Cortex of kidney (tissue), 1 donor: Measurements from ENCODE around the gene GFPT2.

Source experiments
- DNase-seq: peaks from one replicate; lab custom pipeline; 2025; lab: John Stamatoyannopoulos, UW

GFPT2 gene

DNA sequence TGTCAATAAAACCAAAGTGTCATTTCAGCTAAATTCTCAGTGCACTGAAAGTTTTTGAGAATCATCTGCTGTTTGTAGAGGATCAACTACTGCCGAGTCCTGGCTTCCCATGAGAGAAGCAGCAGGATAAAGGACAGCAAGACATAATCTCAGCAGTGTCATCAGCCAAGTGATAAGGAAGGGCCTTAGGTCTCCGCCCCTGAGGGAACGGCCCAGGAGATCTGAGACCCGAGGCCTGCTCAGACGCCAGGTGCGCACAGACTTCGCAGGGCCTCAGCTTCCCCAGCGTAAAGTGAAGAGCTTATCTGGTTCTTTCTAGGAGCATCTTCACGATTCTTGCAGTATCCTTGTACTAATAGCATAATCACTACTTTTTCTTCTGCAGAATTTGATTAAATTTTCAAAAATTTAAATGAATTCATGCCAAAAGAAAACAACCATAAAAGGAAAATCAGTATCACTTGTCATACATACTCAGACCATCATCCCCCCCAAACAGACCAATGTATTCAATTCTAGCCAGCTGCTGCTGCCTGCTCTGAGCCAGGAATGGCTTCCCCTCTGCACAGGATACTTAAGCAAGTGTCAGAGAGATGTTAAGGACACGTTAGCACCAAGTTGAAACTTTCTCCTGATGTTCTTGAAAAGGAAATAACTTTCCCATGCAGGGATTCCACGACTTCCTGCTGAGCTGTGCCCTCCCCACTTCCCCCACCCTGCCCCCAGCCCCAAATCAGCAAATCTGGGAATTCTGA, 2.2 kb downstream of the GFPT2 start:
- DNase-seq = no peak

DNA sequence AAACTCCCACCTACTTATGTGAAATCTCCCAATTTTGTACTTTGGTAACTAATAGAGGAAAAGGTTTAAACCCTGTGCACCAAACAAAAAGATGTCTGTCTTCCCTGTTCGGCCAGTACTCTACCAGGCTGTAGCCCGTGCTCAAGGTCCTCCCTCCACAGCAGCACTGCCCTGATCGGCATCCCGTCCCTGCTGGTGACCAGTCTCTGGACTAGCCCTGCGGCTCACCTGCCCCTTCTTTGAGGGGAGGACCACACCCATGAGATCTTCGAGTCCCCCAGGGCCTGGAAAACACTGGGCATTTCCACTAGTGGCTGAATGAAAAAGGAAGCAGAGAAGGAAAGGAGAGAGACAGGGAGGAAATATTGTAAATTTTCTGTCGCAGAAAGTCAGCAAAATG, 2.8 kb downstream of the GFPT2 start:
- no peak for DNase-seq

DNA sequence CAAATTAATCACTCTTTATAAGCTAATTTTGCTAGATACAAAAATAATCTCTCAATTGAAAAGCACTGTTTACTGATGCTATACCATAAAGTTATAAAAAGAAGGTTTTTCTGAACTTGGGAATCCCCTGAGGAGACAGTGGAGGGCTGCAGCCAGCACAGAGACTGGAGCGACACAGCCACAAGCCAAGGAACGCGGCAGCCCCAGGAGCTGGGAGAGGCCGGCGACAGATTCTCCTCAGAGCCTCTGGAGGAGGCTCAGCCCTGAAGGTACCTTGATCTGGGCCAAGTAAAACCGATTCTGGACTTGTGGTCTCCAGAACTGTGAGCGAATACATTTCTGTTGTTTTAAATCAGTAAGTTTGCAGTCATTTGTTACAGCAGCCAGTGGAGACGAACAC, 3.7 kb downstream of the GFPT2 start:
- DNase-seq = no peak

DNA sequence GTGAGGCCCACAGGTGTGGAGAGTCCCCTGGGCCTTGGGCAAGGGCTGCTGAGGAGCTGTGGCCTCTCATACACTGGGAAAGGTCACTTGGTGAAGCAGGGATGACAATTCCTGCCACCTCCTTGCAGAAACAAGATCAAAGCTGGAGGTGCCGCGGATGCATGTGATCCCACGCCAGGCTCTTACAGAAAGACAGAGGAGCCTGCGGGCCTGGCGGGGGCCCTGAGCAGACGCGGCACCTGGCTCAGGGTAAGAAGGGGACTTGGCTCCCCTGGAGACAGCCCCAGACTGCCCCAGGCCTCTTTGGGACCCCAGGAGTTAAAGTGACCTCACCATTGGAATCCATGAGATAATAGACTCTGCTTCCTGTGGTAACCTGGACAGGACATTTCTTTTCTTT, 4.8 kb downstream of the GFPT2 start:
- no peak for DNase-seq

DNA sequence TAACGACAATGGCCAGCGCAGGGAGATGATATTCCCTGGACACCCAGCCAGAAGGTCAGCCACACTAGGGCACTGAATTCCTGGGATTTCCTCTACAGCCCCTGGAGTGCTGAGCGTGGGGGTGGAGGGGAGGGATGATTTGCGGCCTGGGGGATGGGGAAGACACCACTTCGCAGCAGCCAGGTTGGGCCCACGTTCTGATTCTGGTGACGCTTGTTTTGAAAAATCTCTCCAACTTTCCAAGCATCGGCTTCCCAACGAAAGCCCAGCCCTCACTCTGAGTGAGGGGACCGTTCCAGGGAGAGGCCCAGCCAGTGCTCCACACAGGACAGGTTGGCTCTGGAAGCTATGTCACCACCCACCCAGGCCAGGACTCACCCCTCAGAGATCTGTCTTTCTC, 5.4 kb downstream of the GFPT2 start:
- DNase-seq = no peak

DNA sequence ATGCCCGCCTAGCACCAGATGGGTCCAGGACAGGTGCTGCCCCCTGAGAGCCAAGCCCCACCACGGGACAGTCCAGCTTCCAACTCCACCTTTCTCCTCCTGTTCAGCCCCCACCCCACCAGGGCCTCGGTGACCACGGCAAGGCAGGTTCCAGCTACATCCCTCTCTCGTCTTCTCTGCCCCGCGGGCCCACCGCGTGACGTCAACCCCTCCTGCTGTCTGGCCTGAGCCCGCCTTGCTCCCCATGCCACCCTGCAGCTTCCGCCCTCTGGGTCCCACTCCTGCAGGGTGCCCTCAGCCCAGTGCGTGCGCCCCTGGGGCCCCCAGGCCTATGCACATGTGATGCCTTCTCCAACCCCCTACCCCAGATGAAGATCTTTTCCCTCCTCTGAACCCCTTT, 6.8 kb downstream of the GFPT2 start:
- no peak for DNase-seq

DNA sequence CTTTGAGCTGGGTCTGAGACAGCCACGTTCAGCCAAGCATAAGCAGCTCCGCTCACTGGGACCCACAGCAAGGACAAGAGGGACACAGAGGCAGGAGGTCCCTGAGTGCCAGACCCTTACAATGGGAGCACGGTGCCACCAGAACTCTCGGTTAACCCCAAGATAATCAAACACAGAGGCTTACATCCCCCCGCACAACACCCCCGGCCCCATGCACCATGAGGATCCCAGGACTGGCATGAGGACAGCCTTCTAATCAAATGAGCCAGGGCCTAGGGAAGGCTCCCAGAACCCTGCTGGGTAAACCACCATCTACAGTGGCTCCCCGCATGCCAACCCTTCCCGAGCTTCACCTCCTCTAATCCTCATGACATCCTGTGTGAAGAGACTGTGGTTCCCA, 7.4 kb downstream of the GFPT2 start:
- no peak for DNase-seq

DNA sequence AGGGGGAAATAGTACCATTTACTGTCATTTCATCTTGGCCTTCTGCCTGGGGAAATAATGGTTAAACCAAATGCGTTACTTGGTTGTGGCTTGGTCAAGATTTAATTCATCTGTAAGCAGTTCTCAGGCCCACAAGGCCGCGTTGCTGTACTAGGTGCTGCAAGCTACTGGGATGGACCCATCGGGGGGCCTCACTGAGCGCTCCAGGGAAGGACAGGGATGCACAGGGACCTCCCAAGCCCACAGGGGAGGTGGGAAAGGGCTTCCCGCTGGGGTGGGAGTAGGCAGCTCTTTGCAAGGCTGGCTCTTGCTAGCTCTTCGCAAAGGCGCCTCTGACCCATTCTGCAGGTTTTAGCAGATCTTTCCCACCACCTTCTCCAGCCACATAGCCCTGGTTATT, 8.0 kb downstream of the GFPT2 start:
- no peak for DNase-seq

DNA sequence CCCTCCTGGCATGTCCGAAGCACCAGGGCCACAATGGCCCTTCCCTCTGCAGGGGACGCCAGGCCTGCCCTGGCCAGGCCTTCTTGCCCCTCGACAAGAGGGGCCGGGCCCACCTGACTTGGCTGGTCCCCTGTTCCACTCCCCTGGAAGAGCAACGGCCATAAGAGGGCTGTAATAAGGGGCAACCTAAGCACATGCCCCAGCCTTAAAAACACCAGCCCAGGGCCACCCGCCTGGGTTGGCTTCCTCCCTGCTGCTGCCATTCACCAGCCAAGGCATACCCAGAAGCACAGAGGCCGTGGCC, 8.5 kb downstream of the GFPT2 start:
- DNase-seq = no peak

DNA sequence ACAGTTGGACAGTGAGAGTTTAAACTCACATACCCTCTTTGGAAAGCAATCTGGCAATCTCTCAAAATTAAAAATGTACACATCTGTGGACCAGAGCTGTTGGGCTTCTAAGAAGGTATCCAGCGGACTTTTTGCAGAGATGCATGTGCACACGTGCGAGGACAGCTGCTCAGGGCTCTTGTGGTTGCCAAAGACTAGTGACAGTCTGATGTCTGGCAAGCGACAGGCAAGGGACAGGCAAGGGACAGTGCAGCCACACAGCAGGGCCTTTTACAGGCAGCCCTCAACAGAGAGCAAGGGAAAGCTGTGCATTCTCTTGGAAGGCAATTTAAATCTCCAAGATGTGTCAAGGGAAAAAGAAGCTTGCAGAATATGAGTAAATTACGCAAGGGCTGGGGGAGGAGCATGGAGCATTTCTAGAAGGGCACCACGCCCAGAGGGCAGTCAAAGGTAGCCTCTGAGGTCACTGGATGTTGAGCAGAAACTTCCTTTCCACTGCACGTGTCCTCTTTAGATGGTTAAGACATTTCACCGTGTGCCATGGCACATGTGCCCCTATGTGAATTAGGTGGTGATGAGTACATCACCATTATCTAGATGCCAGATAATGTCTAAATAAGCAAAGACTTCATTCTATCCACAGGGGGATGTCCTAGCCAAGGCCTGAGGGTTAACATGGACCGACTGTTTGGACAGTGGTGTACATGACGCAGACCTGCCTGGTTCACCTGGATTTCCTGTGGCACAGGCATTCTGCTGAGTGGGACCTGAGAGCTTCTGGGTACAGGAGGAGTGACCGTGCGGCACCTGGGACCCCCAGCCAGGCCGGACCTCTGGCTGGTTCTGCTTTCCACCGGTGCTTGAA, 9.1 kb downstream of the GFPT2 start:
- no peak for DNase-seq

DNA sequence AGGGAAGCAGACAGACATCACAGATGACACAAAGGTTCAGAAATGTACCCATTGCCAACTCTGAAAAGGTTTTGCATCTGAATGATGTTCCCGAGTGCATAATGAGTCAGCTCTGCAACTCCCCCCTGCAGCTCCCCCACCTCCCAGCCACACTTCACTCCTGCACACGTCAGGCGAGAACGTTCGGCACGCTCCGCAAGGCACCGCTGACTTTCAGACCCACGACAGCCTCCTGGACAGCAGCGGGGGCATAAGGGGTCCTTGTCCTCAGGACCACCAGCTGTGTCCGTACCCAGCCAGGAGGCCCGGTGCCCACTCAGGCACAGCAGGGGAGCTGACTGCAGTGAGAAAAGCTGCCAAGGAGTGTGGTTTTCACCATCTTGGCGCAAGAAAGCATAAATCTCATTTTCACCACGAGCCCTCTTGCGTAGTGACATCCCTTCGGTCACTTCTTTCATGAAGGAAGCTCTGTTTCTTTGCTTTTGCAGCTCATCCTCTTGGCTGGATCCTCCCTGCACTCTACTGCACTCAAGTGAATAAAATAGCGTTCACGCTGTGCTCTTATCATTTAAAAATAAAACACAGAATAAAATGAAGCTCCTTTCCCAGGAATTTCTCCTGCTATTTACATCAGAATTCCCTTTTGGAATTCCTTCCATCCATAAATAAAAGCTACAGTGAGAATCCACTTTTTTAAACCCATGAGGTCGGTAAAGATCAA, 9.9 kb downstream of the GFPT2 start:
- no peak for DNase-seq

DNA sequence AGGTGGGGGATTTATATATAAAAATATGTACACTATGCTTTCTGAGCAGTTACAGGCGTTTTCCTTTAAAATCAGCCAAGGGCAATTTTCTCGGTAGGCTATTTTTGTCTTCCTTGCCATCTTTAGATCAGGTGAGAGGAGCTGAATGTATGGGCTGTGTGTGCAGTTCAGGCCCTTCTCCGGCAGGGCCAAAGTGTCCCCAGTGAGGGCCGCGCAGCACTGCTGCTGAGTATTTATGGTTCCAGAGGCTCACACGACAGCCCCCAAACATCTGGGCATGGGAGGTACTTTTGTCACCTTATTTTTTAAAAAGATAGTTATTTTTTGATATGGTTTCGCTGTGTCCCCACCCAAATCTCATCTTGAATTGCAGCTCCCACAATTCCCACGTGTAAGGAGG, 11.5 kb downstream of the GFPT2 start:
- DNase-seq = no peak

DNA sequence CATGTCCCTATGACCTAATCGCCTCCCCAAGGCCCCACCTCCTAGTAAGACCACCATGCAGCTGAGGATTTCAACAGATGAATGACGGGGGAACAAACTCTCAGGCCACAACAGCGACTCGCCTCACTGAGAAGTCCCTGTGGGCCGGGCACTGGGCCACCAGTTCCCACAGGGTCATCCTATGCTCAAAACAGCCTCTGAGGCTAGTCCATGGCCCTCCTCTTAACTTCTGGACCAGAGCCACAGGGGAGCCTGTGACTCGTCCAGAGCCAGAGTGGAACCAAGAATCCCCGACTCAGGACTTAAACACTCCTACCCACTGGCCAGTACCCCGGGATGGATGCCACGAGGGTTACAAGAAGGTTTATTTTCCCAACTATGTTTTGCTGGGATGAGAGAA, 12.3 kb downstream of the GFPT2 start:
- DNase-seq = no peak

DNA sequence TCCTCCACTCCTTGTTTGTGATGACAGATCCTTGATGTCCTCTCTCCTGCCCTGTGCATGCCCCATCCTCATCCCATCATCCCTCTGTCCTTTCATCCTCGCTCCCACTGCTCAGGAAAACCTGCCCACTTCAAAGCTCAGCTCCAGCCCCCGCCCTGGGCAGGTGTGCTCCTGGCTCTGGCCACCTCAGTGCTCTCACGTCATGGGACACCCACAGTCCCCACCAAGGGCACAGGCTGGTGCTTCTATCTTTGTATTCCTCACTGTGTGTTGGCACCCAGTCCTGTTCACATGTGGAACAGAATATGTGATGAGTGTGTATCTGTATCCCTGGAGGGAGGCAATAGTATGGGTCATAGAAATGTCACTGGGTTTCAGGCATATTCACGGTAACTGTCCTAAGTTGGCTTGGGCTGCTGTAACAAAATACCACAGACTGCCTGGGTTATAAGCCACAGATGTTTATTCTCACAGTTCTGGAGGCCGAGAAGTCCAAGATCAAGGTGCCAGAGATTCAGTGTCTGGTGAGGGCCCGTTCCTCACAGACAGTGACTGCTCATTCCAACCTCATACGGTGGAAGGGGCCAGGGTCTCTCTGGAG, 13.5 kb downstream of the GFPT2 start:
- DNase-seq = no peak

DNA sequence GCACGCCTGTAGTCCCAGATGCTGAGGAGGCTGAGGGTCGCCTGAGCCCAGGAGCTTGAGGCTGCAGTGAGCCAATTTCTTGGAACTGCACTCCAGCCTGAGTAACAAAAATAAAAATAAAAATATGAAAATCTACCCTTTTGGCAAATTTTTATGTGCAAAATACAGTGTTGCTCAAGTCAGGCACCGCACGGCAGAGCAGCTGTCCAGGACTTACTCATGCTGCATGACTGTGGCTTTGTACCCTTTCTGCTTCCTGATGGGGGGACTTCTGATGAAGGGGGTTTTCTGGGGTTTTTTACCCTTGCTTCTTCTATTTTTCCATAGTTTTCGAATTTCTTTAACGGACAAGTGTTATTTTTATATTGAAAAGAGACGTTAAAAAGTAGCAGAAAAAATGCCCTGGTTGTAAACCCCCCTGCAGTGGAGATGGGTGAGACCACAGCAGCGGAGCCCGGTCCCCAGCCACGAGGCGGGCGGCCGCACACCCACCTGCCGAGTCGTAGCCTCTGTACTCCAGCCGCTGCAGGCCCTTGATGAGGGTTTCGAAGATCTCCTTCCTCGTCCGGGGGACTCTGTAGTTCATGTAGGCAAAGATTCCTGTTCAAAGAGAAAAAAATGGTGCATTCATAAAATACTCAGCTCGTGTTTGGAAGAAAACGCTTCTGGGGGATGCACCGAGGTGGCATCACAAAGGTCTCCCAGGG, 15.0 kb downstream of the GFPT2 start:
- no peak for DNase-seq

DNA sequence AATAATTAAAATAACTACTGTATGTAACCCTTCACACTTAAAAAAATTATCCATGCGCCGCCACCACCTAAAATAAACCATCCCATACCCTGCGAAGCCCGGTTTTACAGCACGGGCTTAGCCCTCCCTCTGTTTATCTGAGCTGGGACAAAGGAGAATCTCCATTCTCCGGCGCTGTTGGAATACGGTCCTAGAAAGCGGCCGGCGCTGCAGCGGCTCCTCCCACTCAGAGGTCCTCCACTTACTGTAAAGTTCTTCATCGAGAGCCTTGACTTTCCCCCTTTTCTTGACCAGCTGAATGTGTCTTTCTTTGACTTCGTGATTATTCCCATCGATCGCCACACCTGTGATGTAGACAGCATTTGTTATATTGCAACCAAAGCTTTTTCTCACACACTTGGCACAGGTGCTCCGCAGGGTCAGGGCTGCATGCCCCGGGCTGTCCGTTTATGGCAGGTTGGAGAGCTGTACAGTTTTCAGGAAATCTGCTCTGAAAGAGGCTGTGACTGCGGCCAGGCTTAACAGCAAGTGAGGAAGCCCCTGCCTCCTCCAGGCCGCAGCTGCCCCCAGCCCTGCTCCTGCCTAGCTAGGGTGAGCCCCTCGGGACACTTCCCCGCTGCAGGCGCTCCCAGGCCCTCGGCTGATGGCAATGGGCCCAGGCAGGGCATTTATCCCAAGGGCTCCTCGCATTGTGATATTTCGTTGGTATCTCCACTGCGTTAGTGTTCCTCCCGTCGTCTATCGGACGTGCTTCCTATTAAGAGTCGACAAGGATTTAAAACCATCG, 16.7 kb downstream of the GFPT2 start:
- no peak for DNase-seq

DNA sequence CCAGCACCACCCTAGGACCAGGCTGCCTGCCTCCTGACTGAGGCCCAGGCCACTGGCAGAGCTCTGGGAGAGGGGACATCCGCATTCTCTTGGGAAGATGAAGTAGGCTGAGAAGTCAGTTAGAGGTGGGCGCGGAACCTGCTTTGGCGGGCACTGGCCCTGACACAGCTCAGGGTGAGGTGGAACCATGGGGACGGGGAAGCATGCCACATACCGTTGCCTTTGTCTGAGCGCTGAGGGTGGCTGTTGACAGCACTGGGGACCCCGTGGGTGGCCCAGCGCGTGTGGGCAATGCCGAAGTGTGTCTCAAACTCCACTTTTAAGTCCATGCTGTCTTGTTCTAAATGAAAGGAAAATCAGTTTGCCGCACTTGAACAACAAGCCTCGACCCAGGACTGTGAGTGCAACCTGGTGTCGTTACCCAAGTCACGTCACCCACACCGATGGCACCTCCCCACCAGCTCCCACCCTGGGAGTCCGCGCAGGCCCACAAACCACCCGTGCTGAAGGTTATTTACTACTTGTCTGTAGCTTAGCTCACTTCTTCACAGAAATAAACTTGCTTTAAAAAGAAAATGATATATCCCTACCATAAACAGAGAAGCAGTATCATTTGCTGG, 17.4 kb downstream of the GFPT2 start:
- no peak for DNase-seq

DNA sequence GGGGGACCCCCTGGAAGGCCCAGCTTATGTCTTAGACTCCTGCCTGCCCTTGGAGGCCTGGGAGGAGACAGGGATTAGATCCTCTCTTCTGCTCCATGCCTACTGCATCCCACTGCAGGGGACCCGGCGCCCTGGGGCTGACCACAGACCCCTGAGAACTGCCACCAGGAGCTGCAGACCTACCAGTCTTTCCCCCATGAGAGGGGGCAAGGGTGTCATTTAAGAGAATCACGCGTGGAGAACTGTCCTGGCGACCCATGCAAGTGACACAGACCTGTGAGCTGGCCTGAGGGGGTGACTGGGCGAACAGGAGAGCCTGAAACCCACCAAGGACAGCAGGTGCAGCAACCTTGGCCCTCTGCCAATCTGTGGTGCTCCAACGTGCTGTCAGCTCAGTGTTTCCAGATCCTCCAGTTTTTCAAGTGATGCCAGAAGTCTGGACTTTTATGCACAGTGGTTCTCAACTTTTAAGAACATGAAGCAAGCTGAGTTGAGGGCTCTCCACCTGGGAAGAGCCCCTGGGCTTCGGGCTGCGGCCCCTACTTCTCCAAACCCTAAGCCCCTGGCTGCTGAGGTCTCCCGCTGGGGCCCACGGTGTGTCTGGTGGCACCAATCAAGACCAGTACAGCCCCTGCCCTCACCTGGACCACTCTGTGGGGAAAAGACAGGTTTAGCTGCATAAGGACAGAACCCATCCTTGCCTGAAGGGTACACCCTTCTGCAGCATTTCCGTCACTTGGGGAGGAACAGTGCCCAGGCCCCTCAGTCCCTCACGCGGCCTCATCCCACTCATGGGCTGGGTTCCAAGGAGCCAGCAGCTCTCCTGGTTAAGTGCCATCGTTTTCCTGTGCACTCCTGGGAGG, 18.2 kb downstream of the GFPT2 start:
- DNase-seq = no peak

DNA sequence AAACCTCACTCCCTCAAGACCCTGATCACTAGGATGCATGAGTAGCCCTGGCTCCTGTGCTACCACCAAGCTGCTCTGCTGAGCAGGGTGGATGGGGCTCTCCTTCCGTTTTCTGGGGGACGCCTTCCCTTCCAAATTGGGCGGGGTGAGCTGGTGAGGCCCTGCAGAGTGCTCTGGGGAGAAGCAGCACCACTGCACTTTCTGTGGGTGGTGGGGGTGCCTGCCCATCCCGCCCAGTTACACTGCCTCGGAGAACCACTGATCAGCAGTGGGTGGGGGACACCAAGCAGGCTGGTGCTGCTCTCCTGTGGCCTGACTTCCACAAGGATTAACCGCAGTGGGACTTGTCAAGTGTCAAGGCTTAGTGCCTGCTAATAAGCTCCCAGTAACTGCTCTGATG, 19.0 kb downstream of the GFPT2 start:
- DNase-seq = no peak

DNA sequence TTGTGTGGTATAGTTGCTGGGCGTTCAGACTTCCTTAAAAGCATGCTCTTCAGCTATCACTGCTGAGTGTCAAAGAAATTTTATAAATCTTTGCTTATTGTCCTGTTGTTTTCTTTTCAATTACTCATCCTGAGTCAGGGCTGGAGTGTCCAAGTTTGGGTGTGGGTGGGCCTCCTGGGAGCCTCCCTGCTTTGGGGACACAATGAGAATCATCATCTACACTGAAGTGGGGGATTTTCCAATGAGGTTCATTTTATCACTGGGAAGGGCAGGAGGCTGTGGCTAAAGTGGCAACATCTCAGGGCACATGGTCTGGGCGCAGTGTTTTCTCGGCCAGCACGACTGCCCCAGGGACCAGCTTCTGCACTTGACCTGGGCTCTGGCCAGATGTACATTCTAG, 19.5 kb downstream of the GFPT2 start:
- no peak for DNase-seq
